ENCODE results near the gene ITPK1.

DNA sequence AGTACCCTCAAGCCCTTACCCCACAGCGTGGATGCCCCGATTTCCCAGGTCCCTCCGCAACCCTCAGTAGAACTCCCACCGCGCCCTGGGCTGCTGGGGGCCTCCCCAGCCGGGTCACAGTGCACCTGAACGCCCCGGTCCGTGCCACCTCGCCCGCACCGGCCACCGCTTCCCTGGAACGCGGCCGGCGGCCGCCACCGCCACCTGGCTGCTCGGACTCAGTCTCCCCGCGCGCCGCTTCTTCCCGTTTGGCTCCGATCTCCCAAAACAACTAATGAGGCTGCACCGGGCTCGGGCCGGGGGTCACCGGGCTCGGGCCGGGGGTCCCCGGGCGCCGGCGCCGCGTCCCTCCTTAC, 1.0 kb downstream of the ITPK1 start:
- TF ChIP-seq, protein P1, sequence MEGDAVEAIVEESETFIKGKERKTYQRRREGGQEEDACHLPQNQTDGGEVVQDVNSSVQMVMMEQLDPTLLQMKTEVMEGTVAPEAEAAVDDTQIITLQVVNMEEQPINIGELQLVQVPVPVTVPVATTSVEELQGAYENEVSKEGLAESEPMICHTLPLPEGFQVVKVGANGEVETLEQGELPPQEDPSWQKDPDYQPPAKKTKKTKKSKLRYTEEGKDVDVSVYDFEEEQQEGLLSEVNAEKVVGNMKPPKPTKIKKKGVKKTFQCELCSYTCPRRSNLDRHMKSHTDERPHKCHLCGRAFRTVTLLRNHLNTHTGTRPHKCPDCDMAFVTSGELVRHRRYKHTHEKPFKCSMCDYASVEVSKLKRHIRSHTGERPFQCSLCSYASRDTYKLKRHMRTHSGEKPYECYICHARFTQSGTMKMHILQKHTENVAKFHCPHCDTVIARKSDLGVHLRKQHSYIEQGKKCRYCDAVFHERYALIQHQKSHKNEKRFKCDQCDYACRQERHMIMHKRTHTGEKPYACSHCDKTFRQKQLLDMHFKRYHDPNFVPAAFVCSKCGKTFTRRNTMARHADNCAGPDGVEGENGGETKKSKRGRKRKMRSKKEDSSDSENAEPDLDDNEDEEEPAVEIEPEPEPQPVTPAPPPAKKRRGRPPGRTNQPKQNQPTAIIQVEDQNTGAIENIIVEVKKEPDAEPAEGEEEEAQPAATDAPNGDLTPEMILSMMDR (IDR thresholded peaks at IDR 0.05; ENCODE audit: borderline replicate concordance, extremely low read depth, low read length, poor library complexity, severe bottlenecking): no peak
- no peak for TF ChIP-seq EZH2 (IDR thresholded peaks at IDR 0.05; ENCODE audit: borderline replicate concordance, low read depth, low read length, severe bottlenecking)

All from DND-41 (cell line).